Measurements from ENCODE around the gene FOXL3.
"Not testable (repeated sequence)": the region's sequence is repeated elsewhere in the genome, so short reads cannot be mapped to it uniquely, and the experiment has no call there.

Gene FOXL3

DNA sequence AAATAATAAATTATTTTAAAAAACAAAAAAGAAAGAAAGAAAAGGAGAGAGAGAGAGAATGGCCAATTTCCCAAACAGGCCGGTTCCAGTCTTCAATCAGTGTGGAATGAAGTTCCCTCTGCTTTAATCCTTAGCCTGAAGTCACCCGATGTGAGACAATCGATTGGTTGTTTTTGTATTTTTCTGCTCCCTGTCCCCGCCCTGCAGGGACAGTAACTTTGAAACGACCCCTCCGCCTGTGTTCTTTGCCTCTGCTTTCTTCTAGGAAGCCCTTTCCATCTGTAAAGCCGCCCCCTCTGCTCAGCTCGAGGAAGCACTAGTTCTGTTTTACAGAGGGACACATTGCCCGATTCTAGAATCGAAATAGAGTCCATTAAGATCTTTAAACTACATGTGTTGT, 33.4 kb downstream of the FOXL3 start:
- no peak for DNase-seq (ENCODE audit: low read depth)

DNA sequence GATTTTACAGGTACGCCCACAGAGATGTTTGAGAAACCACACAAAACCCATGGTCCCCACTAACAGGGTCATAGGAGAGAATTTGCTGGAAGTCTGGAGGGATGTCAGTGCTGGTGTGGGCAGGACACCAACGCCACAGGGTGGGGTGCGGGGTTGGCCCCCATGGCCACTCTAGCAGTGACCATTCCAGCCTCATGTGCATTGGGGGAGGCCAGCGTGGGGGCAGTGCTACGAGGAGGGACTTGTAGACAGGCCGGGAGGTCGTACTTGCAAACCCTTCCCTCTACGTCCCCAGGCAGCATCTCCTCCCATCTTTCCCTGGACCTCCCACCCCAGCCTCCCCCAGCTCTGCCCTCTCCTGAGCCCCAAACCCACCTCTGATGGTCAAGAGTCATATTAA, 34.0 kb downstream of the FOXL3 start:
- DNase-seq (ENCODE audit: low read depth): no peak

DNA sequence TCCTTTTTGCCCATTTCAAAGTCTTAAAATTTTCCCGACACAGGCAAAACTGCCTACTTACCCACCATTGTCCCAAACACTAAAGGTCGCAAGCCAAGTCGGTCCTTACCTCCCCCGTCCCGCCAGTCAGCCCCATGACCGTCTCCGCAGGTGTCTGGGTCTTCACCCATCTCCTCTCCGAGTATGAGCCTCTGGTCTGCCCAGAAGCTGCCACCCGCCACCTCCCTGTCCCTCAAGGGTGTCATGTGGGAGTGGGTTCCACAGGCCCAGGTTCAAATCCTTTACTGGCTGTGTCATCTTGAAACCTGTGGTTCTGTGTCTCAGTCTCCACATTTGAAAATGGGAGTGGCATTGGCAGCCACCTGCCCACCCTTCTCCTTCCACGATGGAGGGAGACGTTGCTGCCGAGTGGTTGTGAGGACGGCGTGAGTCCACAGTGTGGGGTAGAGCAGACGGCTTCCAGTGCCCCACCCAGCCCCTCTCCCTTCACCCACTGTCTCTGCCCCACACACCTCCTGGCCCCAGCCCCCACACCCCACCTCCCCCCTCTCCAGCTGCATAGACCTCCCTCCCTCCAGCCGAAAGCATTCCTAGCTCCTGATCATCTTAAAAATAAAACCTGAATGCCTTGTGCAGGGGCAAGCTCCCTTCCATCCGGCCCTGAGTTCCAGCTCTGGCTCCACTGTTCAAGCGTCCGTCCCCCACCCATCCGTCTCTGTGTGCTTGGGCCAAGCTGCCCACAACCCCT, 35.3 kb downstream of the FOXL3 start:
- DNase-seq (ENCODE audit: low read depth): no peak

DNA sequence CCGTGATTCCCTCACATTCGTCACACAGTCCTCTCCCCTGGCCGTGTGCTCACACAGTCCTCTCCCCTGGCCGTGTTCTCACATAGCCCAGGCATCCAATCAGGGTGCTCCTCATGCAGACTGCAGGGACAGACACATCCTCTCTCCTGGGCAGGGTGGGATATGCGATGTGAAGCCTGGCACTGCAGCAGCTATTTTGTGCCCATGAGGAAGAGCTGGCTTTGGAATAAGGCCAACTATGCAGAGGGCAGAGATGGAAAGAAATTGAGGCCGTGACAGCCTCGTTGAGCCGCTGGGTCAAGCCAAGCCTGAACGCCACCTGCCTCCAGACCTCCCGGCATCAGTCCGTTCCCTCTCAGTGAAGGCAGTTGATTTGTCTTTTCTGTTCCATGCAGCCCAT, 35.8 kb downstream of the FOXL3 start:
- no peak for DNase-seq (ENCODE audit: low read depth)

DNA sequence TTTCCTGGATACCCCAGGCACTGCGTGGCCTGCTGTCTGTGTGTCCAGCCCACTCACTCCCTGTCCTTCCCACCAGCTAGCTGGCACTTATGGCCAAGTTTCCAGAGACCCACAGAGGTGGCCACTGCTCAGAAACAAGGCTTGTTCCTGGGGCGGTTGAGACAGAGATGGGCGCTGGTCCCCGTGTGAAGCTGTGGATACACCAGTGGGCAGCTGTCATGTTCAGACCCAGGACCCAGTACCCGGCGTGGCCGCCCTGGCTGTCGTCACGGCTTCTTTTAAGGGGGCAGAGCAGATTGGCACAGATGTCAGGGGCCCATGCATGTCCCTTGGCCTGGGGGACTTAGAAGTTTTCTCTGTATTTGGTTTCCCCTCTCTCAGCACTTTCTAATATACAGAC, 36.3 kb downstream of the FOXL3 start:
- DNase-seq (ENCODE audit: low read depth): no peak

DNA sequence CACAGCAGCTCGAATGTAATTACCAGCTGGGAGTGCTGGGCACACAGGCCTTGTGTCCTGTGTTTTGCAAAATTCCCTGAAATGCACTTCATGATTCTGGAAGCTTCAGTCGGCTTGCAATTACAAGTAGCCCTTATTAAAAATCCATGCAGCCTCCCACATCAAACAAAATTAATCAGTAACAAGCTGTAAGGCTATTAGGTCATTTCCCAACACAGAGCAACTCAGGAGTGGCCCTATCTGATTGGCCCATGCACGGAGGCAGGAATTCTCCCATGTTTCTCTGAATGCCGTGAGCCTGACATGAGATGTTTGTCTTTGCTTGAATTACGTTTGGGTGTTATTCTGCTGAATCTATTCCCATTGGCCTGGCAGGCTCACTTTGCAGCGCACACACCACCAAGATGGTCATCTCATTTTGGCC, 36.9 kb downstream of the FOXL3 start:
- DNase-seq (ENCODE audit: low read depth): no peak

DNA sequence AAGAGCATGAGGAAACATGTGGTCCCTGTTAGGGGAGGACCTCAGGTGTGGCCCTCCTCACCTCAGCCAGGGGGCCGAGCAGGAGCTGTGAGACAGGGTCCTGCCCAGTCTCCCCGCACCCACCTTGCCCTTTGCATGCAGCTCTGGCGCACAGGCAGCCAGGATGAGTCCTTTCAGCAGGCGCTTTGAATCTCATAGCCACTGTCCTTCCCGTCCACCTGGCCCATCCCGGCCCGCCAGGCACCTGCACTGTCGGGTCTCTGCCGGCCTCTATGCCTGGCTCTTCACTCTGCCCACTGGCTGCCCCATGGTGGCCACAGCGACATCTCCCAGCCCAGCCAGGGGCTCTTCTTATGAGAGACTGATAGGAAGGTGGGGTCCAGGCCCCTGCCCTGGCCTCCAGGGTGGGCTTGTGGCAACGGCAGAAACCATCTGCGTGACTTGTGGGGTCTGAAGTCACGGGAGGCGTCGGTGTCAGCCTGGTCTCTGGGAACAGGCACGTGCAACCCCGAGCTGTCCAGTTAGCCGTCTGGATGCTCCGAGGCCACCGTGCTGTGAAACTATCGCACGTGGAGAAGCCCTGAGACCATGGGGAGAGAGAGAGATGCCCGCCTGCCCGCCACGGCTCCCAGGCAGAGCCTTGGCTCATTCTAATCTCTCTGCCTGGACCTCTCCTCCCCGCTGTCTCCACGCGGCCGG, 37.4 kb downstream of the FOXL3 start:
- DNase-seq (ENCODE audit: low read depth): no peak

DNA sequence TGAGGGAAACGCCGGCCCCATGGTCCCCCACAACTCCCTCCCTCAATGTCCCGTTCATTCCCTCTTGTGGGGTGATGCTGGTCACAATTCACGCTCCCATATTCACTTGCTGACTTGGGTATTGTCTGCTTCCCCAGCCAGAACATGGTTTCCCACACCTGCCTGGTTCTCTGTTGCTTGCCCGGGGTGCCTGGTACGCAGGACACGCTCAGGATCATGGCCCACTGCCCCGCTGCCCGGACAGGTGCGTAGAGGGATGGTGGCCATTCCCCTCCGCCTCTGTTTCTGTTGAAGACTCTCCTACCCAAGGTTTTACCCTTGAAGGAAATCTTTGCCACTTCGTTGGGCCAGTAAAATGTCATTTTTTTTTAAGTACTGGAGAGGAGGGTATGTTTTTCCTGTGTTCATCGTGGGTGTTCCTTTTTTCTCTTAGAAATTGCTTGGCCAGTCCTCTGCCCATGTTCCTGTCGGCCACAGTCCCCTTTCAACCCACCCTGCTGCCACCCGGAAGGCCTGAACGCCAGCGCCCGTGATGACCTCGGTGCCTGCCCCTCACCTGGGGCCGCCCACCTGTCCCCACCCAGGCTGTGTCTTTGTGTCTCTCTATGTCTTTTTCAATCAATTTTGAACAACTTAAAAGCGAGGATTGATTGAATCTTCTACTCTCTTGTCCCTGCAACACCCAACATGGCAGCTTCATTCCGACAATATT, 38.2 kb downstream of the FOXL3 start:
- no peak for DNase-seq (ENCODE audit: low read depth)

DNA sequence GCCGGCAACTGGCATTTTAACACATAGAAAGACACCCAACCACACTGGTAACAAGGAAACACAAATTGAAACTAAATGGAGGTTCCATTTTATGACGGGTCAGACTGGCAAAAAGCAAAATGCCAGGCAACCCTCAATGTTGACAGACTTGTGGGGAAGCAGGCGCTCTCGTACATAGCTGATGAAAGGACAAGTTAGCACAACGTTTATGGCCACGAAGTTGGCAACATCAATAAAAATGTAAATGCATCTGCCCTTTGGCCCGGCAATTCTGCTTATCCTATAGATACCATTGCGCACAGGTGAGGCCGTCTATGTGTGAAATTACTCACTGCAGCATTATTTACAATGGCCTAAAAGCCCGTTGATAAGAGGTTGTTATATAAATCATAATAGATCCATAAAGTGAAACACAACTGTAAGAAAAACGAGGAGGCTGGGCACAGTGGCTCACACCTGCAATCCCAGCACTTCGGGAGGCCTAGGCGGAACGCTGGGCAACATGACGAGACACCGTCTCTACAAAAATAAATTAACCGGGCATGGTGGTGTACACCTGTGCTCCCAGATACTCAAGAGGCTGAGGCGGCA, 39.8 kb downstream of the FOXL3 start:
- DNase-seq (ENCODE audit: low read depth): no peak

DNA sequence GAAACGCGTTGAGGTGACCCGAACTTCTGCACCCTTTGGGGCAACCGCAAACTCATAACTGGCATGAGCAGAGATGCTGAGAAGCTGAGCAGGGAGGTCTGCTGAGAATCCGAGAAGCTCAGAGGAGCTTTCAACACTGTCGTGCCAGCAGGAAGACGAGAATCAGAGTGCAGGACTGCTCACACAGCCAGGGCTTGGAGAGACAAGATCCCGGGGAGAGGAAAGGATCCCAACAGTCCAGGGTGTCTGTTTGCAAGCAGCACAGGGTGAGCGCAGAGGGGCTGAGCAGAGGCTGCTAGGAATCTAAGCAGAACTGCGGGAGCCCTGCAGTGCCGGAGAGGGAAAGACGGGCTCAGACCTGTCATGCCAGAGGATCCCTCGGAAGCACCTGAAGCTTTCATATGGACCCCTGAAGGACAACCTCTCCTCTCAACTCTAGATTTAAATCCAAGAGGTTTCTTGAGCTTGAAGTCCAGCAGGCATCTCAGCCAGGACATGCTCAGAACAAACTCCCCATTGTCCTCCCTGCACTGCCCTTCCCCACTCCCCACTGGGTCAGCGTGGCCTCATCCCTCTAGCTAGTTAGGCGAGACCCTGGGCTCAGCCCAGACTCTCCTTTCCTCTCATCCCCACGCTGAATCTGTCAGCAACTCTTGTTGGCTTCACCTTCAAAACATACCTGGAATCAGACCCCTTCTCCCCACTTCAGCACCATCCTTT, 40.7 kb downstream of the FOXL3 start:
- DNase-seq (ENCODE audit: low read depth): no peak

DNA sequence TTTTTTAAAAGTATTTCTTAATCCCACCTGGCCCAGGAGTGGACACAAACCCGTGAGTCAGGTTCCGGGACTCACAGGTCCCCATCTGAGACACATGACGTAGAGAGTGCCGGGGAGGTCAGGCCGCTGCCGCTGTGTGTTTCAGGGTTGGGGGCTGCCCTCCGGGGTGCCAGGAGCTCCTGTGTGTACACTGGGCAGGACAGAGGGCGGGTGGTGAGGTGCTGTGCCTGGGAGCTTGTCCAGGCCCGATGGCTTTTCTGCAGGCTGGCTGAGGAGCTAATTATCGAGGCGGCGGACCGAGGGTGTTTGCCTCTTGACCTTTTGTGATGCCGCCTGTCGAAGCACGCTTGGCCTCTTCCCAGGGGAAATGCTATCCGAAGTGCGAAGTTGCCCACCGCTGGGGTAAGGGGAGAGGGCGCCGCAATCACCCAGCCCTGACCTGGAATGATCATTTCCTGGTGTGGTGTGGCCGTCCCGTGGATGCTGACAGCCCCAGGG, 42.1 kb downstream of the FOXL3 start:
- DNase-seq (ENCODE audit: low read depth): no peak

DNA sequence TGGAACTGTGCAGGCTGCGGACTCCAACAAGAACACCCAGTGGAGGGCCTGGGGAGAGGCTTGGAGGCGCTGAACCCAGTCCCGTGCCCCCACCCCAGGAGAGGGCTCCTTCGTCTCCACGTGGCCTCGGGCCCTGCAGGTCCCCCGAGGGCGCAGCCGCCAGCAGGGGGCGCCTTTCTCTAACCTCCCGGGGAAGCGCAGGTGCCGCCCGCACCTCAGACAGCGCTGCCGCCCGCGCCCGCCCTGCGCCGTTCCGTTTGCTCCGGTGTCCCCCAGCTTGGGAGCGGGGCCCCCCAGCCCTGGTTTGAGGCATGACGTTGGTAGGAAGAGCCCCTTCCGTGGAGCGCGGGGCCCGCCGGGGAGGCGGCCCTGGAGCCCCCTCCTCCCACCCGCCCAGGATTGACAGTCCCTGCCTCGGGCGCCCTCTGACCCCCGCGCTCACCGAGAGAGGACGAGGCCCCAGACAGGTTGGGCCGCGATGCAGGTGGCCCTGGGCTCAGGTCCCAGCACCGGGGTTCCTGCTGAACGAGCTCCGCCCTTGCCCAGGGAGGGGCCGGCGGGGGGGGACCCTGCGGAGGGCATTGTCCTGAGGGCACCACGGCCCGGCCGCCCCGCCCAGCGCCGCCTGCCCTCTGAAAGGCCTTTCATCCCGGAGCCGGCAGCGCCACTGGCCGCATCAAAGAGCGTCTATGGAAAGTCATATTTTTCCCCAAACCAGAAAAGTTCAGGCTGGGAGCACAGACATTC, 42.8 kb downstream of the FOXL3 start:
- peak; percentile 78 for DNase-seq (ENCODE audit: low read depth)

DNA sequence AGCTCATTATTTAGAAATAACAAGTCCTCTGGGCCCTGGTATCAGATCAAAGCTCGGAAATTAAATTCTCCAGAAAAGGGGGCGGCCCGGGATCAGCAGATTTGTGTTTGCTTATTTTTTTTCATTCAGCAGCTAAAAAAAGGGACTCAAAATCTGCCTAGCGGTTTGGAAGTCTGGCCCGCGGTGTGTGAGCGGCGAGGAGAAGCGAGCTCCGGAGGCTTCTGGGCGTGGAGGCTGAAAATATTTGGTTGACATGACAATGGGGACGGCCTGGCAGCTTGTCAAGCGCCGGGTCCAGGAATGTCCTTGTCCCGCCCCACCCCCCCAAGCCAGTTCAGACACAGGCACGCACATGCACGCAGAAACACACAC, 43.4 kb downstream of the FOXL3 start:
- DNase-seq (ENCODE audit: low read depth): no peak

DNA sequence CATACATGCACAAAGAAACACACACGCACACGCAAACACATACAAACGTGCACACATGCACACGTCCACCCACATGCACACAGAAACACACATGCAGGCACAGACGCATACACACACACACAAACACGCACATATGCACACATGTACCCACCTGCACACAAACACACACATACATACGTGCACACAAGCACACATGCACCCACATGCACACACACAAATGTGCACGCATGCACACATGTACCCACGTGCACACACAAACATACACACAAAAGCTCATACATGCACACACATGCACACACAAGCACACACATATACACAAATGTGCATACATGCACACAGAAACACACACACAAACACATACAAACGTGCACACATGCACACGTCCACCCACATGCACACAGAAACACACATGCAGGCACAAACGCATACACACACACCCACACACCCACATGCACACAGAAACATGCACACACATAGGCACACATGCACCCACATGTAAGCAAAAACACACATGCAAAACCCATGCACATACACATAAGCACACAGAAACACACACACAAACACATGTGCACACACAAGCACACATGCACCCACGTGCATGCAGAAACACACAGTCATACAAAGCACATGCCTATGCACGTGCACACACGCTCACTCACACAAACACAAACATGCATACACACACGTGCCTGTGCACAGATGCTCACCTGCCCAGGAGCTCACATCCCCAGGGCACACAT, 44.8 kb downstream of the FOXL3 start:
- DNase-seq (ENCODE audit: low read depth): no peak

DNA sequence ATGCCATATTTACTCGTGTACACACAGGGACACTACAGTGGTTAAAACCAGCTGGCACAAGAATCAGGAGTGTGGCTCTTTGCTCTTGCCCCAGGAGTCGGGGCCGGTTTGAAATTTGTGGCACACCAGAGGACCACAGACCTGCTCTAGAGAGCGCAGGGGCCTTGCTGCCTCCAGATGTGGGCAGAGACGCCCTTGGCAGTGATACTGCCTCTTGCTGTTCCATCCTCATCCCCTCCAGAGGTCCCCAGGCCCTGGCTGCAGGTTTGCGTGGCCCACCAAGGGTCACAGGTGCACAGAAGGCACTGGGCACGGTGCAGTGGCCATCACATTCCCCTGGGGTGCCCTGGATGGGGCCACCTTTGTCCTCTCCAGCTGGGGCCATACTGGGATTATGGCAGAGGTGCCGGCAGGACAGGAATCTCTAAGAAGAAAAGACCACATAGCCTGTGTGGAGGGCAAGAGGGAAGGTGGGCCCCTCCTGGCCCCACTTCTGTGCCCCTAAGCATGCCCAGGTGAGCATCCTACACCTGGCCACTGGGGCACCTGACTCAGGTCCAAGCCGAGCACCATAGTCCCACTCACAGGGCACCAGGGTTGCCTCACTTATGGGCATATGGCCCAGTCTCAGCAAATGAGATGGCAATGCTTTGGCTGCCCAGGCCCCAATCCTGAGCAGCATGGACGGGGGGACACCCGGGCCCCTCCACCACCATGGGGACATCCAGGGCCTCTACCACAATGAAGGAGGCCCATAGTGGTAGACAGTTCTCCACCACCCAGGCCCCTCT, 45.6 kb downstream of the FOXL3 start:
- no peak for DNase-seq (ENCODE audit: low read depth)

DNA sequence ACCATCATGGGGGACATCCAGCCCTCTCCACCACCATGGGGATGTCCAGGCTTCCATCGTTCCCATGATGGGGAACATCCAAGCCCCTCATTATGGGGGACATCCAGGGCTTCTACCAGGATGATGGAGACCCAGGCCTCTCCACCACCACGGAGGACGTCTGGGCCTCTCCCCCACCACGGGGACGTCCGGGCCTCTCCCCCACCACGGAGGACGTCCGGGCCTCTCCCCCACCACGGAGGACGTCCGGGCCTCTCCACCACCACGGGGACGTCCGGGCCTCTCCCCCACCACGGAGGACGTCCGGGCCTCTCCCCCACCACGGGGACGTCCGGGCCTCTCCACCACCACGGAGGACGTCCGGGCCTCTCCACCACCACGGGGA, 46.2 kb downstream of the FOXL3 start:
- not testable (repeated sequence) for DNase-seq (ENCODE audit: low read depth)

DNA sequence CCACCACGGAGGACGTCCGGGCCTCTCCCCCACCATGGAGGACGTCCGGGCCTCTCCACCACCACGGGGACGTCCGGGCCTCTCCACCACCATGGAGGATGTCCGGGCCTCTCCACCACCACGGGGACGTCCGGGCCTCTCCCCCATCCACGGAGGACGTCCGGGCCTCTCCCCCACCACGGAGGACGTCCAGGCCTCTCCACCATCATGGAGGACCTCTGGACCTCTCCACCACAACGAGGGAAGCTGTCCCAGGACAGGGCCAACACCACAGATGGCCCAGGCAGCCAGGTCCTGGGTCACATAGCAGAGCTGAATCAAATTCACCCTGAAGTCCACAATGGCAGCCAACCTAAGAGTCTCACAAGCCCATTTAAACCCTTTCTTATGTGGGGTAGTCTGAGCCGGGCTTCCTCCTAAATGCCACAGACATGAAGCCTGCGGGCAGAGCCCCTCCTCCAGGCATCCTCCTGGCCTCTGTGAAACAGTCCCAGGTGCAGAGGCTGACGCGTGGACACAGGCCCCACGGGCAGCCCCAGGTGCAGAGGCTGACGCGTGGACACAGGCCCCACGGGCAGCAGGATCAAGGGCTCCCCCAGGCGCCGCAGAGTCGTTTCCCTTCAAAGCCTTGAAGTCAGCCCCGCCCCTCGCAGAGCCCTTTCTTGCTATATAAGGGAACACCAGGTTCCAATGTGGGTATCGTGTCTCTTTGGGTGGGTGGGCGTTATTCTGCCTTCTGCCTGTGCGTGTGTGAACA, 47.0 kb downstream of the FOXL3 start:
- DNase-seq (ENCODE audit: low read depth): no peak

DNA sequence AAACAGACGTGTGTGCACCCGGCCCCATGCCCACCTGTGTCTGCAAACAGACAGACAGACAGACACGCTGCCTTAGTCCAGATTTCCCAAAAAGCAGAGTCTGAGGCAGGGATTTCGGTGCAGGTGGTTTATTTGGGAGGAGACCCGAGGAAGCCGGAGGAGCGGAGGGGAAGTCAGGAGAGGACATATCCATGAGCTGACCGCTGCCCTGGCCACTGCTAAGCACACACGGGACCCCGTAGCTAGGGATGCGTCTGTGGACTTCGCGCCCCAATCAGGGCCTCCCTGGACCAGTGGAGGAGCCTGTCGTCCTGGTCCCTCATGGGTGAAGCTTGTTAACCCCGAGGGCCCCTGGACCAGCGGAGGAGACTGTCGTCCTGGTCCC, 47.6 kb downstream of the FOXL3 start:
- no peak for DNase-seq (ENCODE audit: low read depth)
